ENCODE data around the gene CD300LD.
"Not testable (repeated sequence)": the region's sequence is repeated elsewhere in the genome, so short reads cannot be mapped to it uniquely, and the experiment has no call there.

The CD300LD gene

GRCh38 chr17:74592087-74592990, at the start of gene CD300LD:
TSS of gene CD300LD (minus strand) at chr17:74592283. CDS start at chr17:74592202, 81 bp downstream.
- no peak for DNase-seq

- DNase-seq, result no peak
Observed at GRCh38 chr17:74641224-74641957, 49.3 kb upstream of the CD300LD start.

- DNase-seq, result no peak
Observed at GRCh38 chr17:74639704-74640151, 47.6 kb upstream of the CD300LD start.

- no peak for DNase-seq
Observed at GRCh38 chr17:74637926-74638325, 45.8 kb upstream of the CD300LD start.

GRCh38 chr17:74637265-74637664, 45.2 kb upstream of the CD300LD start:
- DNase-seq, result no peak

GRCh38 chr17:74636541-74637085, 44.5 kb upstream of the CD300LD start:
- not testable (repeated sequence) for DNase-seq

- no peak for DNase-seq
Observed at GRCh38 chr17:74635418-74635817, 43.3 kb upstream of the CD300LD start.

GRCh38 chr17:74633326-74633725, 41.2 kb upstream of the CD300LD start:
- DNase-seq, result no peak

- no peak for DNase-seq
Observed at GRCh38 chr17:74632617-74633016, 40.5 kb upstream of the CD300LD start.

GRCh38 chr17:74631468-74632450, 39.7 kb upstream of the CD300LD start:
- no peak for DNase-seq

- not testable (repeated sequence) for DNase-seq
Observed at GRCh38 chr17:74630251-74630650, 38.2 kb upstream of the CD300LD start.

- DNase-seq, result no peak
Observed at GRCh38 chr17:74625661-74626060, 33.6 kb upstream of the CD300LD start.

GRCh38 chr17:74624131-74624530, 32.0 kb upstream of the CD300LD start:
- no peak for DNase-seq

GRCh38 chr17:74623693-74624093, 31.6 kb upstream of the CD300LD start, which contains the start of gene CD300E:
TSS of gene CD300E (minus strand) at chr17:74623738. CDS start at chr17:74623621, 117 bp downstream.
- no peak for DNase-seq

- no peak for DNase-seq
Observed at GRCh38 chr17:74619077-74619673, 27.1 kb upstream of the CD300LD start.

- DNase-seq, result no peak
Observed at GRCh38 chr17:74618451-74618850, 26.4 kb upstream of the CD300LD start.

- no peak for DNase-seq
Observed at GRCh38 chr17:74616696-74617095, 24.6 kb upstream of the CD300LD start.

GRCh38 chr17:74612046-74612445, 20.0 kb upstream of the CD300LD start:
- no peak for DNase-seq

GRCh38 chr17:74610108-74610507, 18.0 kb upstream of the CD300LD start:
- no peak for DNase-seq

- DNase-seq, result no peak
Observed at GRCh38 chr17:74608511-74608910, 16.4 kb upstream of the CD300LD start.

GRCh38 chr17:74607221-74607620, 15.1 kb upstream of the CD300LD start:
- DNase-seq, result no peak

GRCh38 chr17:74606050-74606449, 14.0 kb upstream of the CD300LD start:
- DNase-seq, result no peak

Data from 8988T (cell line).